GM21737 (cell line): ENCODE measurements around the gene HOXD3.

Experiments used
- ATAC-seq: cut with Tn5 transposase; IDR thresholded peaks from one replicate; pipeline ENCODE4 v1.9.1; 2021; ENCODE audit warnings: mild to moderate bottlenecking, moderate library complexity; ENCODE audit not compliant: unreplicated experiment

The HOXD3 gene

GRCh38 chr2:176132205-176133171, 24.6 kb upstream of the HOXD3 start:
- ATAC-seq = no peak

- ATAC-seq = no peak
These were observed 23.7 kb upstream of the HOXD3 start for GRCh38 chr2:176133389-176133788.

- no peak for ATAC-seq
These were observed 23.1 kb upstream of the HOXD3 start for GRCh38 chr2:176134035-176134434.

GRCh38 chr2:176135035-176135440, 22.1 kb upstream of the HOXD3 start:
- no peak for ATAC-seq

GRCh38 chr2:176136374-176137251, 20.5 kb upstream of the HOXD3 start:
- no peak for ATAC-seq

GRCh38 chr2:176137252-176137580, 19.9 kb upstream of the HOXD3 start:
- ATAC-seq = no peak

GRCh38 chr2:176137906-176138305, 19.2 kb upstream of the HOXD3 start:
- no peak for ATAC-seq

GRCh38 chr2:176138526-176138922, 18.6 kb upstream of the HOXD3 start:
- no peak for ATAC-seq

- ATAC-seq = no peak
These were observed 18.0 kb upstream of the HOXD3 start for GRCh38 chr2:176138923-176139660.

- no peak for ATAC-seq
These were observed 17.2 kb upstream of the HOXD3 start for GRCh38 chr2:176139661-176140512.

- ATAC-seq = peak; percentile 85
These were observed 16.4 kb upstream of the HOXD3 start for GRCh38 chr2:176140513-176141317.

GRCh38 chr2:176142281-176142680, 14.8 kb upstream of the HOXD3 start:
- ATAC-seq = no peak

- no peak for ATAC-seq
These were observed 11.8 kb upstream of the HOXD3 start for GRCh38 chr2:176145085-176145969.

- no peak for ATAC-seq
These were observed 11.0 kb upstream of the HOXD3 start for GRCh38 chr2:176146101-176146500.

GRCh38 chr2:176146645-176147044, 10.5 kb upstream of the HOXD3 start:
- ATAC-seq = no peak

- ATAC-seq = no peak
These were observed 9.8 kb upstream of the HOXD3 start for GRCh38 chr2:176147210-176147799.

GRCh38 chr2:176147800-176148496, 9.2 kb upstream of the HOXD3 start:
- no peak for ATAC-seq
